ENCODE results near the gene PIK3R3. TPM values are rescaled to one million over a fixed set of nuclear protein-coding genes. Genes with fewer than 3 reads are reported as not detected.

The PIK3R3 gene
- total RNA-seq, 3 donors from 2014 or later: 1.3 to 1.7 (median 1.6) TPM

- H3K27me3 Mint-ChIP-seq (ENCODE audit: low read depth): peaks cover 5% of the 10 kb centered on the region
- H3K9me3 Mint-ChIP-seq: no peaks in the 10 kb centered on the region
- no peak for DNase-seq
- no peak for ATAC-seq
- peaks cover 4% of the 10 kb centered on the region for H3K4me1 Mint-ChIP-seq (ENCODE audit: low read depth)
- H3K4me3 Mint-ChIP-seq: no peak overlapping the region
- no peaks in the 10 kb centered on the region for H3K36me3 Mint-ChIP-seq (ENCODE audit: insufficient read depth)
Measured at GRCh38 chr1:46044116-46044515, 88.3 kb downstream of the PIK3R3 start.

GRCh38 chr1:46043458-46044017 is 88.9 kb downstream of the PIK3R3 start:
- ATAC-seq (no peak), DNase-seq (no peak)
- Mint-ChIP-seq H3K27me3 (ENCODE audit: low read depth) (peaks cover 3% of the 10 kb centered on the region), H3K36me3 (ENCODE audit: insufficient read depth) (no peaks in the 10 kb centered on the region), H3K4me3 (no peak overlapping the region), H3K9me3 (no peaks in the 10 kb centered on the region), H3K4me1 (ENCODE audit: low read depth) (peaks cover 4% of the 10 kb centered on the region)

GRCh38 chr1:46041974-46042373 is 90.5 kb downstream of the PIK3R3 start:
- H3K27me3 Mint-ChIP-seq (ENCODE audit: low read depth): no peaks in the 10 kb centered on the region
- H3K4me3 Mint-ChIP-seq: no peak overlapping the region

GRCh38 chr1:46041551-46041950 is 90.9 kb downstream of the PIK3R3 start:
- Mint-ChIP-seq H3K36me3 (ENCODE audit: insufficient read depth) (no peaks in the 10 kb centered on the region), H3K9me3 (no peaks in the 10 kb centered on the region), H3K27me3 (ENCODE audit: low read depth) (no peaks in the 10 kb centered on the region), H3K4me3 (no peak overlapping the region), H3K4me1 (ENCODE audit: low read depth) (peaks cover 4% of the 10 kb centered on the region)
- DNase-seq (no peak), ATAC-seq (no peak)

More at GRCh38 chr1:46041974-46042373, 90.5 kb downstream of the PIK3R3 start:
- DNase-seq: no peak
- no peak for ATAC-seq
- no peaks in the 10 kb centered on the region for H3K36me3 Mint-ChIP-seq (ENCODE audit: insufficient read depth)
- H3K4me1 Mint-ChIP-seq (ENCODE audit: low read depth): peaks cover 4% of the 10 kb centered on the region
- H3K9me3 Mint-ChIP-seq: no peaks in the 10 kb centered on the region

- Mint-ChIP-seq H3K9me3 (no peaks in the 10 kb centered on the region), H3K36me3 (ENCODE audit: insufficient read depth) (no peaks in the 10 kb centered on the region), H3K27me3 (ENCODE audit: low read depth) (no peaks in the 10 kb centered on the region), H3K4me3 (no peak overlapping the region), H3K4me1 (ENCODE audit: low read depth) (peaks cover 4% of the 10 kb centered on the region)
- DNase-seq (no peak), ATAC-seq (no peak)
Measured at GRCh38 chr1:46039571-46040052, 92.8 kb downstream of the PIK3R3 start.

- Mint-ChIP-seq H3K4me3 (no peak overlapping the region), H3K9me3 (no peaks in the 10 kb centered on the region), H3K36me3 (ENCODE audit: insufficient read depth) (no peaks in the 10 kb centered on the region), H3K4me1 (ENCODE audit: low read depth) (no peaks in the 10 kb centered on the region), H3K27me3 (ENCODE audit: low read depth) (no peaks in the 10 kb centered on the region)
- peak; percentile 82 to 85 for ATAC-seq
- DNase-seq: peak; percentile 88
Measured at GRCh38 chr1:46036894-46037839, 95.3 kb downstream of the PIK3R3 start.

GRCh38 chr1:46034601-46035516 is 97.6 kb downstream of the PIK3R3 start:
- H3K4me3 Mint-ChIP-seq: no peak overlapping the region
- no peak for DNase-seq
- ATAC-seq: no peak
- no peaks in the 10 kb centered on the region for H3K36me3 Mint-ChIP-seq (ENCODE audit: insufficient read depth)
- H3K9me3 Mint-ChIP-seq: no peaks in the 10 kb centered on the region
- no peaks in the 10 kb centered on the region for H3K27me3 Mint-ChIP-seq (ENCODE audit: low read depth)
- H3K4me1 Mint-ChIP-seq (ENCODE audit: low read depth): no peaks in the 10 kb centered on the region

GRCh38 chr1:46030876-46031660 is 101.4 kb downstream of the PIK3R3 start:
- Mint-ChIP-seq H3K4me3 (no peak overlapping the region), H3K27me3 (ENCODE audit: low read depth) (no peaks in the 10 kb centered on the region), H3K36me3 (ENCODE audit: insufficient read depth) (no peaks in the 10 kb centered on the region), H3K4me1 (ENCODE audit: low read depth) (no peaks in the 10 kb centered on the region), H3K9me3 (no peaks in the 10 kb centered on the region)
- DNase-seq (no peak), ATAC-seq (no peak)

- H3K9me3 Mint-ChIP-seq: no peaks in the 10 kb centered on the region
- no peaks in the 10 kb centered on the region for H3K36me3 Mint-ChIP-seq (ENCODE audit: insufficient read depth)
- H3K4me1 Mint-ChIP-seq (ENCODE audit: low read depth): no peaks in the 10 kb centered on the region
- H3K27me3 Mint-ChIP-seq (ENCODE audit: low read depth): no peaks in the 10 kb centered on the region
- no peak overlapping the region for H3K4me3 Mint-ChIP-seq
- ATAC-seq: no peak
- DNase-seq: no peak
Measured at GRCh38 chr1:46030074-46030870, 102.2 kb downstream of the PIK3R3 start.

- no peaks in the 10 kb centered on the region for H3K4me1 Mint-ChIP-seq (ENCODE audit: low read depth)
- H3K4me3 Mint-ChIP-seq: no peak overlapping the region
- no peak for DNase-seq
- H3K27me3 Mint-ChIP-seq (ENCODE audit: low read depth): no peaks in the 10 kb centered on the region
- no peak for ATAC-seq
- H3K36me3 Mint-ChIP-seq (ENCODE audit: insufficient read depth): peaks cover 8% of the 10 kb centered on the region
- no peaks in the 10 kb centered on the region for H3K9me3 Mint-ChIP-seq
Measured at GRCh38 chr1:46027788-46028573, 104.4 kb downstream of the PIK3R3 start.

GRCh38 chr1:46026531-46026930 is 105.9 kb downstream of the PIK3R3 start:
- H3K4me1 Mint-ChIP-seq (ENCODE audit: low read depth): no peaks in the 10 kb centered on the region
- no peak for ATAC-seq
- DNase-seq: no peak
- H3K9me3 Mint-ChIP-seq: no peaks in the 10 kb centered on the region
- no peak overlapping the region for H3K4me3 Mint-ChIP-seq
- H3K27me3 Mint-ChIP-seq (ENCODE audit: low read depth): no peaks in the 10 kb centered on the region
- peaks cover 8% of the 10 kb centered on the region for H3K36me3 Mint-ChIP-seq (ENCODE audit: insufficient read depth)

Data from activated T-cell treated with anti-CD3 and anti-CD28 coated beads, Interleukin-2, amount 50 U/mL, for 4 hours (primary cell).